ENCODE measurements around the gene IL32.
"Not testable (repeated sequence)": the region's sequence is repeated elsewhere in the genome, so short reads cannot be mapped to it uniquely, and the experiment has no call there.

IL32 gene

DNA sequence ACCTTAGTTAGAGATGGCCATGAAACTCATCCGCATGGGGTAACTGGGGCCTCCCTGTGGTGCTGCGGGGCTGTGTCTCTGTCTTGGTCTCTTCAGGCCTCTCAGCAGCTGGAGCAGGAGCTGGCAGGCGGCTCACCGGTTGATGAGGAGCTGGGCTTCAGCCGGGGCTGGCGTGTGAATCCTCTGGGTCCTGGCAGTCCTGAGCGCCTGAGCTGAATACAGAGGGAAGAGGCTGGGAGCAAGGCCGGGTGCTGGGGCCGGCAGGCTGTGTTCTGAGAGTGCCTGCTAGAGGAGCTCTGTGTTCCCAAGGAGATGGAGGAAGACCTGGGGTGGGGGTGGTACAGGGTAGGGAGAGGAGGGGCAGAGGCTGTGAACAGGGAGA lies 9.7 kb upstream of the IL32 start:
- Mint-ChIP-seq H3K4me1 (ENCODE audit: low read depth) (peaks cover 46% of the 10 kb centered on the region), H3K4me3 (peak overlapping the region; percentile 65)
- H3K27ac Mint-ChIP-seq; H3K36me3 Mint-ChIP-seq; H3K9me3 Mint-ChIP-seq (ENCODE audit: low read depth); H3K27me3 Mint-ChIP-seq: not testable (repeated sequence)

- H3K9me3 Mint-ChIP-seq (ENCODE audit: low read depth) = no peaks in the 10 kb centered on the region
- H3K27me3 Mint-ChIP-seq = no peaks in the 10 kb centered on the region
- peaks cover 43% of the 10 kb centered on the region for H3K4me1 Mint-ChIP-seq (ENCODE audit: low read depth)
- no peak overlapping the region for H3K4me3 Mint-ChIP-seq
- peaks cover 2% of the 10 kb centered on the region for H3K36me3 Mint-ChIP-seq
- no peak overlapping the region for H3K27ac Mint-ChIP-seq
These were observed 8.9 kb upstream of the IL32 start for GRCh38 chr16:3056336-3057180.

- peaks cover 42% of the 10 kb centered on the region for H3K4me1 Mint-ChIP-seq (ENCODE audit: low read depth)
- H3K4me3 Mint-ChIP-seq = peak overlapping the region; percentile 42
- H3K27me3 Mint-ChIP-seq = no peaks in the 10 kb centered on the region
- peak overlapping the region; percentile 10 for H3K27ac Mint-ChIP-seq
- H3K9me3 Mint-ChIP-seq (ENCODE audit: low read depth) = no peaks in the 10 kb centered on the region
- H3K36me3 Mint-ChIP-seq = peaks cover 2% of the 10 kb centered on the region
These were observed 8.0 kb upstream of the IL32 start for GRCh38 chr16:3057181-3058138.

- H3K27me3 Mint-ChIP-seq = no peaks in the 10 kb centered on the region
These were observed 7.1 kb upstream of the IL32 start for GRCh38 chr16:3058139-3059030.

GRCh38 chr16:3059041-3059722 lies 6.3 kb upstream of the IL32 start:
- Mint-ChIP-seq H3K27me3 (no peaks in the 10 kb centered on the region), H3K9me3 (ENCODE audit: low read depth) (no peaks in the 10 kb centered on the region), H3K4me1 (ENCODE audit: low read depth) (peaks cover 41% of the 10 kb centered on the region), H3K27ac (peak overlapping the region; percentile 86), H3K36me3 (no peaks in the 10 kb centered on the region), H3K4me3 (peak overlapping the region; percentile 87)

More at GRCh38 chr16:3058139-3059030, 7.1 kb upstream of the IL32 start:
- Mint-ChIP-seq H3K4me1 (ENCODE audit: low read depth) (peaks cover 43% of the 10 kb centered on the region), H3K36me3 (peaks cover 2% of the 10 kb centered on the region), H3K4me3 (peak overlapping the region; percentile 82), H3K9me3 (ENCODE audit: low read depth) (no peaks in the 10 kb centered on the region), H3K27ac (no peak overlapping the region)

DNA sequence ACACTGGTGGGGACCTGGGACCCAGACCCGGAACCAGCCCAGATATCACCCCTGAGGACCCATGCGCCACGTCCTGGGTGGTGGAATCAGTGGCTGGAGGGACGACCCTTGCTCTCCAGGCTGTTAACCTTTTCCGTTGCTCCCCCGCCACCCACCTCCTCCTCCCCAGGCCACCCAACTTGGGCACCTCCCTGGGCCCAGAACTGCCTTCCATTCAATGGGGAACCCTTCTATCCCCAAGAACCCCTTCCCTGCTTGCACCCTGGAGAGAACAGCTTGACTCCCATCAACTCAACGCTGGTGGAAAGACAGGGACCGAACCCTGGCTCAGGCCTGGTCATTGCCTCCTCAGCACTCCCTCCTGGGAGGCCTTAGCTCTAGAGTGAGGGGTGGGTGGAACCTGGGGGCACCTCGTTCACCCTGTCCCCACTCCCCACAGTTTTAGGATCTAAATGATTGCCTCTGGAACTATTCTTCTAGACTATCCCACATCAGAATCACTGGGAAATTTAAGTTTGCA lies 5.7 kb upstream of the IL32 start:
- no peaks in the 10 kb centered on the region for H3K27me3 Mint-ChIP-seq
- peak overlapping the region; percentile 86 for H3K27ac Mint-ChIP-seq
- H3K9me3 Mint-ChIP-seq (ENCODE audit: low read depth) = no peaks in the 10 kb centered on the region
- H3K4me1 Mint-ChIP-seq (ENCODE audit: low read depth) = peaks cover 42% of the 10 kb centered on the region
- no peaks in the 10 kb centered on the region for H3K36me3 Mint-ChIP-seq
- peak overlapping the region; percentile 87 for H3K4me3 Mint-ChIP-seq

GRCh38 chr16:3060339-3061127 lies 4.9 kb upstream of the IL32 start:
- Mint-ChIP-seq H3K27ac (peak overlapping the region; percentile 86), H3K9me3 (ENCODE audit: low read depth) (no peaks in the 10 kb centered on the region), H3K36me3 (peaks cover under 1% of the 10 kb centered on the region), H3K4me3 (peak overlapping the region; percentile 87), H3K27me3 (no peaks in the 10 kb centered on the region), H3K4me1 (ENCODE audit: low read depth) (peaks cover 42% of the 10 kb centered on the region)

- H3K36me3 Mint-ChIP-seq = peaks cover 8% of the 10 kb centered on the region
- H3K9me3 Mint-ChIP-seq (ENCODE audit: low read depth) = no peaks in the 10 kb centered on the region
- H3K27ac Mint-ChIP-seq = peak overlapping the region; percentile 10
- H3K4me3 Mint-ChIP-seq = no peak overlapping the region
- peaks cover 33% of the 10 kb centered on the region for H3K4me1 Mint-ChIP-seq (ENCODE audit: low read depth)
- H3K27me3 Mint-ChIP-seq = no peaks in the 10 kb centered on the region
These were observed 2.9 kb upstream of the IL32 start for GRCh38 chr16:3062553-3062952.

DNA sequence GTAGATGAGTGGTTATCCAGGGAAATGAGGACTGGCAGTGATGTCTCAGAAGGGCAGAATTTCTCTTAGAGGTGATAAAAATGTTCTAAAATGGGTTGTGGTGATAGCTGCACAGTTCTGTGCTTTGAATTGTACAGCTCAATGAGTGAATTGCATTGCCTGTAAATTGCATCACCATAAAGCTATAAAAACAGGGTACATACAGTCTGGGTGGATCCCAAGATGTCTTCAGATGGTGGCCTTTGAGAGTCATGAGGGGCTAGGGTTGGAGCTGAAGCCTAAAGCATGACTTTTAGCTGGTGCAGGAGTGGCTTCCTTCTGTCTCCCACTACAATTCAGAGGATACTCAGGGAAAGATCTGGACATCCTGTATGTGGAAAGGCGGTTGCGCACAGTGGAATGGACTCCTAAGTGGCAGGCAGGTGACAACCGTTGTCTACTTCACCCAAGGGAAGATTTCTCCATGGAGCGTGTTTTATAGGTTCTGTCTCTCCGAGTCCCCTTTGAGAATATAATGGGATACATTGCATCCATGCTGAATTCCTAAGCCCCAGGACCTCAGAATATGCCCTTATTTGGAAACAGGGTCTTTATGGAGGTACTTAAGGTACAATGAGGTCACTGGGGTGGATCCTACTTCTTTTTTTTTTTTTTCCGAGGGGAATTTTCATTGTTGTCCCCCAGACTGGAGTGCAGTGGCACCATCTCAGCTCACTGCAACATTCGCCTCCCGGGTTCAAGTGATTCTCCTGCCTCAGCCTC lies 1.6 kb upstream of the IL32 start:
- peak overlapping the region; percentile 60 for H3K4me3 Mint-ChIP-seq
- no peaks in the 10 kb centered on the region for H3K27me3 Mint-ChIP-seq
- peaks cover 10% of the 10 kb centered on the region for H3K36me3 Mint-ChIP-seq
- peaks cover 35% of the 10 kb centered on the region for H3K4me1 Mint-ChIP-seq (ENCODE audit: low read depth)
- H3K27ac Mint-ChIP-seq = peak overlapping the region; percentile 100
- no peaks in the 10 kb centered on the region for H3K9me3 Mint-ChIP-seq (ENCODE audit: low read depth)

GRCh38 chr16:3065742-3066439 lies 451 bp downstream of the IL32 start:
- Mint-ChIP-seq H3K4me3 (peak overlapping the region; percentile 100), H3K9me3 (ENCODE audit: low read depth) (no peaks in the 10 kb centered on the region), H3K36me3 (peaks cover 18% of the 10 kb centered on the region), H3K27ac (peak overlapping the region; percentile 100), H3K27me3 (no peaks in the 10 kb centered on the region), H3K4me1 (ENCODE audit: low read depth) (peaks cover 41% of the 10 kb centered on the region)

DNA sequence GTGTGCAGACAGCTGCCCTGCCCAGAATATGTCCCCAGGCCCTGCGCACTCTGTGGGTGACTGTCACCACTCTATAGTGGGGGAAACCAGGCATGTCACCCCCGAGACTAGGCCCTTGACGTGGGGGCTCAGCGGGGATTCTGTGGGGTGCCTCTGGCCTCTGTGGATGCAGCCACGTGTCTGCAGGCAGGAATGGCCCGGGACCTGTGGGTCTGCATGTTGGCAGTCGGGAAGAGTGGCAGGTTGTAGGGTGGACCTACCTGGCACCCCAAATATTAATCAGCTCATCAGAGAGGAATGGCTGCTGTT lies 954 bp downstream of the IL32 start:
- H3K36me3 Mint-ChIP-seq = peaks cover 18% of the 10 kb centered on the region
- no peaks in the 10 kb centered on the region for H3K27me3 Mint-ChIP-seq
- peaks cover 46% of the 10 kb centered on the region for H3K4me1 Mint-ChIP-seq (ENCODE audit: low read depth)
- peak overlapping the region; percentile 100 for H3K4me3 Mint-ChIP-seq
- peak overlapping the region; percentile 100 for H3K27ac Mint-ChIP-seq
- no peaks in the 10 kb centered on the region for H3K9me3 Mint-ChIP-seq (ENCODE audit: low read depth)

DNA sequence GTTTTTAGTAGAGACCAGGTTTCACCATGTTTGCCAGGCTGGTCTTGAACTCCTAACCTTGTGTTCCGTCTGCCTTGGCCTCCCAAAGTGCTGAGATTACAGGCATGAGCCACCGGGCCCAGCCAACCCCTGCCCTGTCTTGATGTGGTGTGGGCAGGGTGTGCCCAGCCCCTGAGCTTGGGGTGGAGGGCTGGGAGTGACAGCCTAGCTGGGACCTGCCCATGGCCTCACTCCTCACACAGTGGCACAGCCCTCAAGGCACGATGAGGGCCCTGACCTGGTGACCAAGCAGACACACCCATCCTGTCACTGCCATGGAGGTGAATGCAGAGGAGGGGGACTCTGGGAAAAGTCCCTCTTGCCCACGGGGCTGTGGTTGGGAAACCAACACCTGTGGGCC lies 3.0 kb downstream of the IL32 start:
- Mint-ChIP-seq H3K27ac (peak overlapping the region; percentile 96), H3K4me1 (ENCODE audit: low read depth) (peaks cover 55% of the 10 kb centered on the region), H3K9me3 (ENCODE audit: low read depth) (no peaks in the 10 kb centered on the region), H3K36me3 (peaks cover 18% of the 10 kb centered on the region), H3K27me3 (no peaks in the 10 kb centered on the region), H3K4me3 (peak overlapping the region; percentile 100)
